Stimulated activated CD8-positive, alpha-beta memory T cell treated with anti-CD3 and anti-CD28 coated beads, Interleukin-15, amount 100 ng/mL, for 24 hours (primary cell): ENCODE measurements around the gene LPXN.
"Not testable (repeated sequence)": the region's sequence is repeated elsewhere in the genome, so short reads cannot be mapped to it uniquely, and the experiment has no call there.

Experiments
- DNase-seq: peaks from one replicate; pipeline ENCODE4 v3.0.0-alpha.2; 2020; ENCODE audit warnings: low read depth

Gene LPXN

DNA sequence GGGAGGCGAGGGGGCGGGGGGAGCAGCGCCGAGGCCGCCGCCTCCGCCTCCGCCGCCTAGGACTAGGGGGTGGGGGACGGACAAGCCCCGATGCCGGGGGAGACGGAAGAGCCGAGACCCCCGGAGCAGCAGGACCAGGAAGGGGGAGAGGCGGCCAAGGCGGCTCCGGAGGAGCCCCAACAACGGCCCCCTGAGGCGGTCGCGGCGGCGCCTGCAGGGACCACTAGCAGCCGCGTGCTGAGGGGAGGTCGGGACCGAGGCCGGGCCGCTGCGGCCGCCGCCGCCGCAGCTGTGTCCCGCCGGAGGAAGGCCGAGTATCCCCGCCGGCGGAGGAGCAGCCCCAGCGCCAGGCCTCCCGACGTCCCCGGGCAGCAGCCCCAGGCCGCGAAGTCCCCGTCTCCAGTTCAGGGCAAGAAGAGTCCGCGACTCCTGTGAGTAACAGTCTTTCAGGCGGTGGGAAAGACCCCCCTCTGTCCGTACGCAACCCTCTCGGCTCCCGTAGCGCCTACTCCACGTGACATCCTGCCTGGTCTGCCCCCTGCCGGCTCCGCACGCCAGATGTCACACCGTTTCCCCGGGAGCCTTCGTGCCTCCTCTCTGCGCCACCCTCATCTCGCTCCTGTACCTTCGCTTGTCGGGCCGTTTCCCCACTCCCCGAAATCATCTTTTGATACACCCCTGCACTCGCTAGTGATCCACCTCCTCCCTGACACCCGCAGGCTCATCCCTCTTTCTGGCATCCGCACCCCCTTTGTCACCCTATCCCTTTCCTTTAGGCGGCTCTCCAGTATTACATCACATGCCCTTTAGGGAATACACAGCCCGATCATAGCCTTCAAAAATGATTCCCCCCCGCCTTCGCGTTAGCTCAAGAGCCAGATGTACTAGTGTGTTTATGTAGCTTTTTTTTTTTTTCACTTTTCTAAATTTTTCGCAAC is 3.8 kb upstream of the LPXN start:
- DNase-seq, result peak; percentile 82

DNA sequence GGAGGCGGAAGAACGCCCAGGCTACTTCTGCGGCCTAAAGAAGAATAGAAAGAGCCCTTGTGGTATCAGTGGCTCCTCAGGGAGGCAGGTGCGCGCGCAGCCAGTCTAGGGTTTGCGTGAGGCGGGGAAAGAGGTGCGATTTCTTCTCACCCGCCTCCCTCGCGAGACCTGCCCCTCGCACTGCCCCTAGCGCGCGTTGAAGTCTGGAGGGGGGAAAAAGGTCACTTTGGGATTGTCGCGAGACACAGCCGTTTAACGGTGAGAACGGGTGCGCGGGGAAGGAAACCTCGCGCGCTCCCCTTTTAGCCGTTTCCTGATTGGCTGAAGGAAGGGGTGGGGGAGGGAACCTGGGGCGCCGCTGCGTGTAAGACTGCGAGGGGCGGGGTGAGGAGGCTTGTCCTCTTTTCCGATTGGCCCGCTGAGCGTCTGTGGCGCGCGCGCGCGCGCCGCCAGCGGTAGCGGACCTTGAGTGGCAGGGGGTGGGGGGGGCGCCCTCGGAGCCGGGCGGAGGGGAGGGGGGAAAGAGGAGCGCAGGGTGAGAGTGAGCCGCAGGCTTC is 3.1 kb upstream of the LPXN start, which contains the start of gene ZFP91:
ZFP91 (plus strand) TSS at position 429 of the 557 bp plus-strand sequence. CDS start 219 bp downstream, outside the sequence.
- peak; percentile 88 for DNase-seq

DNA sequence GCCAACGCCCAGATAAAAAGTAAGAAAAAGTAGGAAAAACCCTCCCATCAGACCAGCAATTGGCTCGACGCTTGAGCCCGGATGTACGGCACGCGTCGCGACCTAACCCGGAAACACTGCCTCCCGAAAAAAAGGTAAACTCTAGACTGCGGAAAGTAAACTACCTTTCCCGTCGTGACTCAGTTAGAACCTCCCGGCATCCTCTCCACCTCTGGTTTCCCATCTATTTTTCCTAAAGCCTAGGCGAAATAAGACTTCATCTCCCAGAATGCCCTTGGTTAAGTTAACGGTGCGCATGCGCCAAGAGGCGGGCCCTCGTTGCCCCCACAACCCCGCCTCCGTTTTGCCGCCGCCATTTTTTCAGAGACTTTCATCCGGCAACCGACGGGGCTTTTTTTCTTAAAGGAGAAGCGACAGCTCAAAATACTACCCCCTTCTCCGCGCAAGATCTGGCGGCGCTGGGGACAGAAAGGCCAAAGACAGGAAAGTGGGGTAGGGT is 2.5 kb upstream of the LPXN start:
- DNase-seq, result peak; percentile 78

DNA sequence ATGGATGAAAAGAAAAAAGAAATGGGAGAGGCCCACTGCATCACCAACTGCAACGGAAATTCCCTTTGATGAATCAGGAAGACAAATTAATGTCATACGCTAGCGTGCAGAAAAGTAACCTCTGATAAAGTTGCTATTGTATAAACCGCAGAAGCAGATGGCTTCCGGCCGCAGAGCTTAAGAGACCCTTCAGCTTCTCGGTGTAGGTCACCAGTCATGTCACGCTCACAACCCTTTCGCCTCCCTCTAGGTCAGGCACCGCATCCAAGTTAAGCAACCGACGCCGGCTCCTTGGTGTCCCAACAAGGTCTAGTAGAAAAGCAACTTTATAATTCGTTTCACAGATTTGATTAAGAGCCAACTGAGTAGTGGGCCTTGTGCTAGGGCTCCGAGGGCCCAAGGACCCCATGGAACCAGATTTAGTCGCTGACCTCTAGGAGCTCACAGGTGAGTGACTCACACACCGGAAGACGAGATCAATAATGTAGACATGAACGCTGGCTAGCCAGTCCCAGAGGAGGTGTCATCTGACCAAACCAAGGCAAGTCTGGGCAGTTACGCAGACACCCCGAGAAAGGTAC is 2.0 kb upstream of the LPXN start:
- peak; percentile 52 for DNase-seq

DNA sequence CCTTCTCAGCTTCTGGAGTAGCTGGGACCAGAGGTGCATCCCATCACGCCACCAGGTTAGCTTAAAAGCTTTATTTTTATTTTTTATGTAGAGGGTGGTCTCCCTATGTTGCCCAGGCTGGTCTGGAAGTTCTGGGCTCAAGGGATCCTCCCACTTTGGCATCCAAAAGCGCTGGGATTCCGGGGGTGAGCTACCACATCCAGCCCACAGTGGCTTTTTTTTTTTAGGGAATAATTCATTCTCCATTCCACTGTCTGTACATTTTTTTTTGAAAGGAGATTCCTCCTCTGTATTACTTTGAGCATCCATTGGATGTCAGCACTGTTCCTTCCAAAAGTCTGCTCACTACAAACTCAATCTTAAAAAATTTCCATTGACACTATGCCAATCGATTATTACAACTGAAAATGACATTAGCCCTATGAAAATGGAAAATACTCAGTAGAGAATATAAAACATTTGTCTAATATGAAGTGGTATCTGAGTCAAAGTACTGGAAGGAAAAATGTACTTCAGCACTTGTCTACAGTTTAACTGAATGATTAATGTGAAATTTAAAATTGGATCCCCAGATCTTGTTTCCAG is 1.3 kb upstream of the LPXN start:
- no peak for DNase-seq

DNA sequence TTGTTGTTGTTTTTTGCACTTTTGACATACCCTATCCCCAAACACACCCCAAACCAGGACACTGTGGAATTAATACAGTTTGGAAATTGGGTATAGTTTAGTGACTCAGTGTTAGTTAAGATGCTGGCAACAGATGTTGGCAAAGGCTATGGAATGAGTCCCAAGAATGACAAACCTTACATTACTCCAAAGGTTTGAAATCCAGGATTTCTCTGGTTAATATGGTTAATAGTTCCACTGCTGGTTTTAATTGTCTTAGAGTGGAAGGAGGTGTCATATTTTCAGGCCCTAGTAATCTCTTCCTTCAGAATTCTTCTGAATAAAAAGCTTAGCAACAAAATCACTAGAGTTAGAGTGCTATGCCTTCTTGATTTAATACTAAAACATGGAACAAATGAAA is 775 bp downstream of the LPXN start:
- no peak for DNase-seq

DNA sequence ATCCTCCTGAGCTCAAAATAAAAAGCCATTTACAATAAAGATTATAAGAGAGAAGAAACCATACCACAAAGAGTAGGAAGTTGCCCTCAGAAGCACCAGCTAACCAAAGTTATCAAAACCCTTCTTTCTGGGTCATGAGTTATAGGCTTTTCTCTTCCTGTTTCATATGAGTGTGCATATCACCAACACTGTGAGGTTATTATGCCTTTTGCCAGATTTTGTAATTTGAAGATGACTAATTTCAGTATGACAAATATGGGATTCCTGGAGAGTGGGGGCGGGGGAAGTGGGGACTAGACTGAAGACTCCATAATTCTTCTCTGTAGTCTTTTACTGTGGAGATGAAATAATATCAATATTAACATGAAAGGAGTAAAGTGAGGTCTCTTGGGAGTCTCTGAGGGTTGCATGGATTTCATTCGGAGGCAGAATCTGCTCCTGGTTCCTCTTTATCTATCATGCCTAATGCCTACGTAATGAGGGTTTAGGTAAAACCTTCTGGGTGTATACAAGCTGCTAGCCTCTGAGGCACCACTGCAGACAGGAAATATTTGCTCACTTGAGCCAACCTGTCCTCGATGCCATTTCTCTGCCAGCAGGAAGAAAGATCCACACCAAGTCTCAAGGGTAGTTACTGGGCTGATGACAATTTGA is 2.1 kb downstream of the LPXN start:
- DNase-seq, result no peak

DNA sequence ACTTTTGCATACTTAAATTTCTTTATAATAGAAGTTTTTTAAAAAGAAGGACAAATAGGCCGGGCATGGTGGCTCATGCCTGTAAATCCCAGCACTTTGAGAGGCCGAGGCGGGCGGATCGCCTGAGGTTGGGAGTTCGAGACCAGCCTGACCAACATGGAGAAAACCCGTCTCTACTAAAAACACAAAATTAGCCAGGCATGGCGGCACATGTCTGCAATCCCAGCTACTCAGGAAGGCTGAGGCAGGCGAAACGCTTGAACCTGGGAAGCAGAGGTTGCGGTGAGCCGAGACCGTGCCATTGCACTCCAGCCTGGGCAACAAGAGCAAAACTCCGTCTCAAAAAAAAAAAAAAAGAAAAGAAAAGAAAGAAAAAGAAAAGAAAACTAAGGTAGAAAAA is 2.8 kb downstream of the LPXN start:
- not testable (repeated sequence) for DNase-seq

DNA sequence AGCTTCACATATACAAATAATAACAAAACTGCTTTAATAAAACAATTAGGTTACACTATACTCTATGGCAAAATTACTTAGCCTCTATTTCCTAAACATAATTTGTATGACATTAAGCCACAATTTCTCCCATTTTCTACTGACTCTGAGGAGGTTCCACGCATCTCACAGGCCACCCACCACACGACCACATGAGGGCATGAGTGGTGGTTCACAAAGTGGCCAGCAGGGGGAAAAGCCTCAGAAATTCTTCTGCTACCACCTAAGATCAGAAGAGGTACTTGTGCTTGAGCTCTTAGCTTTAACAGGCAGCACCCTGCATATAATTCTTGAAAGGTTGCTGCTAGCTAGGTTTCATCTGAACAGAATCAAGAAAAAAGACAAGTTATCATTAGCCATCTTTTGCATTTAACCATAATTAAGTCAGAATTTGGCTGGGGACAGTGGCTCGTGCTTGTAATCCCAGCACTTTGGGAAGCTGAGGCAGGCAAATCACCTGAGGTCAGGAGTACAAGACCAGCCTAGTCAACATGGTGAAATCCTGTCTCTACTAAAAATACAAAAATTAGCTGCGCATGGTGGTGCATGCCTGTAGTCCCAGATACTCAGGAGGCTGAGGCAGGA is 7.7 kb downstream of the LPXN start:
- DNase-seq, result no peak

DNA sequence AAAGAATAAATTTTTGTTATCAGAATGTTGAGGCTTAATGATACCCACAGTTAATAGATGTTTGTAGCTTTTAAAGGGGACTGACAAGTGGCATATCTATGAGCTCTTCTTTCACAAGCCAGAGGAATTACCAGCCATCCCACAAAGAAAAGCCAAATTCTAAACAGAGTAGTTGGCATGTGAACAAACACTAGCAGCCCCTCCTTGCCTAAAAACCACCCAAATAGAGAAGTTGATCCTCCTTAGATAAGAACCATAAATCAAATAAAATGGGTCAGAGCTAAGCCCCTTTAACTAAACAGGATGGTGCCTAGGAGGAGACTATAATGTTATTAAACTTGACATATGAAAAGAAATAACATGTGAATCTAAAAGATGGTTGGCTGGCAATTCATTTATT is 11.4 kb downstream of the LPXN start:
- DNase-seq, result no peak

DNA sequence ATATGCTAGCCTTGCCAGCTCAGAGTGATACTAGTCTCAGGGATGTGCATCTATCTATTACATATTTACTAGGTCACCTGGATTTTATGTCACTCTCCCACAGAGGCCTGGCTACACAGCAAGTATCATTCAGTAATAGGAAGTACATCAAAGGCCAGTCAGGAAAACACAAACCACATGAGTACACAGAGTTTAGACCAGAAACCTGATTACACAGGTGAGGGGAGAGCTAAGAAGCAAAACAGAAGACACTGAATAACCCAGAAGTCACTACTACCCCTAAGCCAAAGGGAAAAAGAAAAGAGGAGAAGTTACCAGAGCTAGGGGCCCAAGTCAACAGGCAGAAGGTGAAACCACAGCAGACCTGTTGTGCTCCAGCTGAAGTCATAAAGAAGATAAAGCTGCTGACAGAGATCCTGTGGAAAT is 13.3 kb downstream of the LPXN start:
- no peak for DNase-seq

DNA sequence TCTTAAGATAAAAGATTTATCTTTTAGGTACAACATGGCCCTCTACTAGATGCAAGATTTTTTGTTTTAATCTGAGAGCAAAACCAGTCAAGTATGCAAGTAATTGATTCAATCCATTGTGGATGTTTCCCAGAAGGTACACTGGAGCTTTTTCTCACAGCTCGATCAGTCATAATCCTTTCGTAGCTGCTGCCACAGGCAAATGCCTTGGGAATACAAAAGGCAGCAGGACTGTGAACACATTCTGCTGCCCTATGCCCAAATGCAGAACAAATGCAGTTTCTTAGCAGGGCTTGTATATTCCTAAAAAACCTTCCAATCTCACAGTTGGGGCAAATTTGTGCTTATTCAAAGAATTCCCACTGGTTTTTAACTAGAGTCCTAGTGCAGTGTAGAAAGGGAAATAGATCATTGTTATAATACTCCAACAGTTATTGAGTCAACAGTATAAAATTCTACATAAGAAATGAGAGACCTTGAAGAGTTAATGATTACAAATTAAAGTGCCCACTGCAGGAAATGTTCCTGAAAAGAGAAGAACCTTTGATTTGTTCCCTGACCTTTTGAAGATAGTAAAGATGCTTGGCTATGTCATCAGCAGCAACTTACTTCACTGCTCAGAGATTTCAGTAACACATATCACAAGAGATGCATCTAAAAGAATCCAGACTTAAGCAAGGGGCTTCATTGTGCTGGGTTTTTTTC is 14.1 kb downstream of the LPXN start:
- no peak for DNase-seq

DNA sequence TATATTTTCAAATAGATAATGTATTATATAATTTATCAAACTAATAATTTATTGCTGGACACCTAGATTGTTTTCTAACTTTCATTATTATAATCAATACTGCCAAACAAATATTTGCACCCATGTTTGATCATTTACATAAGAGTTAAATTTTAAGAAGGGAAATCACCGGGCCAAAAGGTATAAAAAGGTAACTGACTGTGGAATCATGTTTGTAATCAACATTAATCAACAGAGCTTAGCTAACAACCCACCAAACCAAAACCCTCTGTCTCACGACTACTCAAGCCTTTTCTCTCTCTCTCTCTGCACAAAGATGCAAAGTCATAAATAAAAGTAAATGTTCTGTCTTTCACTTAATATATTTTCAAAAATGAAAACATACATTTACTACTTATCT is 14.8 kb downstream of the LPXN start:
- no peak for DNase-seq

DNA sequence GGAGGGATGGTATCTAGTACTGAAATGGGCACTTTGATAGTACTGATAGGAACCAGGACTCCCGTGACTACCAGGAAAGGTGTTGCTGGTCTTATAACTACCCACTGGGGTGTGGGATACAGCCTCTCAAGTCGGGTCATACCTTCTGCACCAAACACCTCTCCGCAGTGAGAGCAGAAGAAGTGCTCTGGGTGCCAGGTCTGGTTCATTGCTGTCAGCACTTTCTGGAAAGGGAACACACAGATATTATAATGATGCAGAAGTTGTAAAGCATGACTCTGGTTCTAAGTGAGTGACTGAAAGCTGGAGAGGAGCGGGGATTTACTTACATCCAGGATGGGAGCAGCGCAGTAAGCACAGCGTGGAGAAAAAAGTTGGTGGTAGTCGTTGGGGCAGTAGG is 26.0 kb downstream of the LPXN start:
- DNase-seq, result no peak

DNA sequence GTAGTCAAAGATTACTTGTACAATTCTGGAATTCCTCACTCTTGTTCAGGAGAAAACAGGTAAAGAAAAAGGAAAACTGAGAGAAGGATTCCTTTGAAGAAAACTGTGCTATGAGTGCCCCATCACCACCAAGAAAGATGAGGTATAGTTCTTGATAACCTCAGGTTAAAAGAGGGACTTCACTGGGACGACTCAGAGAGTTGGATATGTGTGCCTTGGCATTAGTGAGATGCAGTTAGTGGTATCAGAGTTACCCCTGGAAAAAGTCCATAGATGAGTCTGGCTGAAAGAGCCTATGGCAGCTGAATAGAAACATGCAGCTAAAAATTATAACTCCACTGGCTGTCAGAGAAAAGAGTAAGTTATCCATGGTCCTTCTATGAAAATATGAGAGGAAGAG is 28.8 kb downstream of the LPXN start:
- DNase-seq, result no peak

DNA sequence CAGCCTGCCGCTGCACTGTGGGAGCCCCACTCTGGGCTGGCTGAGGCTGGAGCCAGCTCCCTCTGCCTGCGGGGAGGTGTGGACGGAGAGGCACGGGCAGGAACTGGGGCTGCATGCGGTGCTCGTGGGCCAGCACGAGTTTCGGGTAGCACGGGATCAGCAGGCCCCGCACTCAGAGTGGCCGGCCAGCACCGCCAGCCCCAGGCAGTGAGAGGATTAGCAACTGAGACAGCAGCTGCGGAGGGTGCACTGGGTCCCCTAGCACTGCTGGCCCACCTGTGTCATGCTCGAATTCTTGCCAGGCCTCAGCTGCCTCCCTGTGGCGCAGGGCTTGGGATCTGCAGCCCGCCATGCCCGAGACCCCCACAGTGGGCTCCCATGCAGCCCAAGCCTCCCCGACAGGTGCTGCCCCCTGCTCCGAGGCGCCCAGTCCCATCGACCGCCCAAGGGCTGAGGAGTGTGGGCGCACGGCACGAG is 43.8 kb downstream of the LPXN start:
- no peak for DNase-seq

DNA sequence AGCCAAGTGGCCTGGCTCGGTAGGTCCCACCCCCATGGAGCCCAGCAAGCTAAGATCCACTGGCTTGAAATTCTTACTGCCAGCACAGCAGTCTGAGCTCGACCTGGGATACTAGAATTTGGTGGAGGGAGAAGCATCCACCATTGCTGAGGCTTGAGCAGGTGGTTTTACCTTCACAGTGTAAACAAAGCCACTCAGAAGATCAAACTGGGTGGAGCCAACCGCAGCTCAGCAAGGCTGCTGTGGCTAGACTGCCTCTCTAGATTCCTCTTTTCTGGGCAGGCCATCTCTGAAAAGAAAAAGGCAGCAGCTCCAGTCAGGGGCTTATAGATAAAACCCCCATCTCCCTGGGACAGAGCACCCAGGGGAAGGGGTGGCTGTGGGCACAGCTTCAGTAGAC is 45.4 kb downstream of the LPXN start:
- no peak for DNase-seq

DNA sequence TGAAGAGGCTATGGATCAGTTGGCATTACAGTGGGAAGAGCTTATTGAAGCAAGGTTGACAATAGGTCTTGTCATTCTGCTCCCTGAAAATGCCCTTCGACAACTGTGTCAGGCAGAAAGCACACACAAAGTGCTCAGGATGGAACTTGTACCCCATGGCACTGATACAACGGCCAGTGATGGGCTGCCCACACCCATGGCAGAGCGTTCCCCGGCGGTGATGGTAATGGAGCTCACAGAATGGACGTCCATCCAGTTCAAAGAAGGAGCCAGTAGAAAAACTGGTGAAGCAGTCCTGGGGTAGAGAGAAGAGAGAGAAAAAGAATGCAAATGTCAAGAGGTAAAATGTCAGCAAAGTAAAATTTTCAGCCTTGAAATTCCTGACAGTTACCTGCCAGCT is 48.2 kb downstream of the LPXN start:
- DNase-seq, result no peak

DNA sequence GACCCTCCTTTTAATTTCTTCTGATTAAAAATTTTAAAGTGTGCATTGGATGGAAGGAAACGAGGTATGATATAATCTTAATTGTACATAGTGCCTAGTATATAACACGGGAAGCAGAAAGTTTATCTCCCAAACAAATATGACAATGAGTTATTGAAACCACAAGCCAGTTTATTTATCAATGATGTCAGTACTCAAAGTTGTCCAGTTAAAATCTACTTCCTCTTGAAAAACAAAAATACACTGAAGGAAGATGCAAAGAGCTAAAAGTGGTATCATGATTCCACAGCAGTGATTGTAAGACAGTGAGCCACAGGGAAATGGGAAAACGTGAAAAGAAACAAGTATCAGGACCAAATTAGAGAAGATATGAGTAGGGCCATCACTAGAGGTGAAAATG is 48.9 kb downstream of the LPXN start:
- no peak for DNase-seq

DNA sequence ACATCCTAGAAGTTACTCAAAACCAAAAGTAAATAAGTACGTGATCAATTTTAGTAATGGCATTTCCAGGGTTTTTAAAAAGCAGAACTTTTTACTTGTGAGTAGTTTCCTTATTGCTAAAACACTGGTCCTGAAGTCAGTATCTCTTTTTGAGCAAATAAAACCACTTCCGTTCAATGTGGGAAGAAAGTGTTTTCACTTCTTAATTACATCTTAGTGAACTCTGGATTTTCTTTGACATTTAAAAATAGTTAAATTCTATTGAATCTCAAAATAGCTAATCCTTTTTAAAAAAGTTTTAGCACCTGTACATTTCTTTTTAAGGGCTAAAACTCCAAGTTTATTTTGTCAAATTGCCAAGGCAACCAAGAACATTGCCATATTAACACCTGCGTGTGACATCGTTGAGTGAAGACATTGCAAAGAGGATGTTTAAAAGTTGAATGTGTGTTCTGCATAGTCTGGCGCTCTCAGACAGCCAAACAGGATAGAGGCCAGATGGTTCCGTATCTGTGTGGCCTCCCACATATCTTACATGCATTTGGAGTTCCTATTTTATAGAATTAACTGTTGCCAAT is 50.5 kb downstream of the LPXN start:
- DNase-seq, result no peak
